Body of pancreas (tissue), 4 donors: ENCODE data around the gene CENATAC.

Experiments
- POLR2A ChIP-seq, 3 donors: fragments of 450-650 bp; IDR thresholded peaks; one replicate each; pipeline ENCODE4 v1.6.1; 2016; ENCODE audit warnings: antibody characterized with exemption in 3 of 3, mild to moderate bottlenecking in 2 of 3
- TF ChIP-seq, protein P1 (sequence below), 7 experiments: fragments of 450-650 bp in 4 of 7; fragments of 200-600 bp in 3 of 7; sonication (generic) in 3 of 7; IDR thresholded peaks; one replicate each; pipeline ENCODE4 v1.5.1; 2016 to 2019; ENCODE audit warnings: antibody characterized with exemption in 7 of 7

DNA sequence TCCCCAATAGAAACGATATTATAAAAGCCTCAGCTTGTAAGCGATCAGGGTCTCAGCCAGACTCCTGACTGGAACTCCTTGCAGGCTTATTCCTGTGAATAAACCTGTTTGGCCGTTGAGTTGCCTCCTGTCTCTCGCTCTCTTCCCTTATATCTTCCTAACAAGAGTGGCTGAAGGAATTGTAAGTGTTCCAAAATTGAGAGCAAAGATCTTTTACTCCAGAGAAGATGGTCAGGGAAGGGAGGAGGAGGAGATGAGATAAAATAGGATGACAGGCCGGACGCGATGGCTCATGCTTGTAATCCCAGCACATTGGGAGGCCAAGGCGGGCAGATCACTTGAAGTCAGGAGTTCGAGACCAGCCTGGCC, 34.0 kb downstream of the CENATAC start:
- TF ChIP-seq POLR2A (IDR thresholded peaks at IDR 0.05), result no peak
- TF ChIP-seq, protein P1, sequence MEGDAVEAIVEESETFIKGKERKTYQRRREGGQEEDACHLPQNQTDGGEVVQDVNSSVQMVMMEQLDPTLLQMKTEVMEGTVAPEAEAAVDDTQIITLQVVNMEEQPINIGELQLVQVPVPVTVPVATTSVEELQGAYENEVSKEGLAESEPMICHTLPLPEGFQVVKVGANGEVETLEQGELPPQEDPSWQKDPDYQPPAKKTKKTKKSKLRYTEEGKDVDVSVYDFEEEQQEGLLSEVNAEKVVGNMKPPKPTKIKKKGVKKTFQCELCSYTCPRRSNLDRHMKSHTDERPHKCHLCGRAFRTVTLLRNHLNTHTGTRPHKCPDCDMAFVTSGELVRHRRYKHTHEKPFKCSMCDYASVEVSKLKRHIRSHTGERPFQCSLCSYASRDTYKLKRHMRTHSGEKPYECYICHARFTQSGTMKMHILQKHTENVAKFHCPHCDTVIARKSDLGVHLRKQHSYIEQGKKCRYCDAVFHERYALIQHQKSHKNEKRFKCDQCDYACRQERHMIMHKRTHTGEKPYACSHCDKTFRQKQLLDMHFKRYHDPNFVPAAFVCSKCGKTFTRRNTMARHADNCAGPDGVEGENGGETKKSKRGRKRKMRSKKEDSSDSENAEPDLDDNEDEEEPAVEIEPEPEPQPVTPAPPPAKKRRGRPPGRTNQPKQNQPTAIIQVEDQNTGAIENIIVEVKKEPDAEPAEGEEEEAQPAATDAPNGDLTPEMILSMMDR (IDR thresholded peaks at IDR 0.05), result no peak
